T-helper 17 cell (primary cell): ENCODE measurements around the gene ADORA2A. TPM values are rescaled to one million over a fixed set of nuclear protein-coding genes. Genes with fewer than 3 reads are reported as not detected.

Source experiments
- ATAC-seq: fragments of 150-1000 bp; cut with Tn5 transposase; 2 replicates; pipeline ENCODE4 v1.10.0; 2021; ENCODE audit warnings: mild to moderate bottlenecking, moderate library complexity
- DNase-seq, 3 donors: peaks; one replicate each; pipeline versions ENCODE4 v3.0.0 to v3.0.0-alpha.2; 2020 to 2021
- H3K9me3 ChIP-seq: one replicate; pipeline ENCODE4 v1.7.0; 2013; ENCODE audit warnings: low read length, mild to moderate bottlenecking; ENCODE audit not compliant: control insufficient read depth, poor library complexity, severe bottlenecking
- H3K27ac Mint-ChIP-seq: one replicate; pipeline ENCODE4 v1.8.0; 2022; ENCODE audit warnings: mild to moderate bottlenecking, moderate library complexity, mixed read lengths
- H3K27me3 Mint-ChIP-seq: one replicate; pipeline ENCODE4 v1.8.0; 2022; ENCODE audit warnings: mixed read lengths
- H3K36me3 Mint-ChIP-seq: one replicate; pipeline ENCODE4 v1.8.0; 2022; ENCODE audit warnings: low read depth, mixed read lengths
- H3K4me1 Mint-ChIP-seq: one replicate; pipeline ENCODE4 v1.8.0; 2022; ENCODE audit warnings: mild to moderate bottlenecking, mixed read lengths
- H3K4me3 Mint-ChIP-seq: one replicate; pipeline ENCODE4 v1.8.0; 2022; ENCODE audit warnings: mild to moderate bottlenecking, moderate library complexity, mixed read lengths
- total RNA-seq, 4 donors: library from RNA in 2 of 4; stranded (reverse) in 2 of 4; gene quantifications; one replicate each; pipeline ENCODE4 v1.2.3 and lab custom pipeline; 2022 to 2026

ADORA2A gene
- total RNA-seq, 2 donors from 2014 or later, result 20.4 to 22.0 TPM

- ATAC-seq, result no peak
- no peak overlapping the region for H3K4me3 Mint-ChIP-seq
- no peak for DNase-seq
- peaks cover 18% of the 10 kb centered on the region for H3K4me1 Mint-ChIP-seq
- H3K9me3 ChIP-seq, result no peaks in the 10 kb centered on the region
- H3K36me3 Mint-ChIP-seq, result peaks cover 4% of the 10 kb centered on the region
- H3K27me3 Mint-ChIP-seq, result no peaks in the 10 kb centered on the region
- peak overlapping the region; percentile 41 for H3K27ac Mint-ChIP-seq
These were observed 20.1 kb upstream of the ADORA2A start for GRCh38 chr22:24407278-24407665.

GRCh38 chr22:24407884-24408283 lies 19.5 kb upstream of the ADORA2A start:
- no peaks in the 10 kb centered on the region for H3K9me3 ChIP-seq
- Mint-ChIP-seq H3K27me3 (no peaks in the 10 kb centered on the region), H3K4me1 (peaks cover 16% of the 10 kb centered on the region), H3K4me3 (no peak overlapping the region), H3K27ac (peak overlapping the region; percentile 41), H3K36me3 (peaks cover 4% of the 10 kb centered on the region)
- ATAC-seq (no peak), DNase-seq (no peak)

GRCh38 chr22:24408630-24409029 lies 18.8 kb upstream of the ADORA2A start:
- Mint-ChIP-seq H3K27ac (no peak overlapping the region), H3K4me3 (no peak overlapping the region), H3K27me3 (no peaks in the 10 kb centered on the region), H3K36me3 (peaks cover 4% of the 10 kb centered on the region), H3K4me1 (peaks cover 16% of the 10 kb centered on the region)
- no peaks in the 10 kb centered on the region for H3K9me3 ChIP-seq
- ATAC-seq (no peak), DNase-seq (no peak)

GRCh38 chr22:24409707-24410106 lies 17.7 kb upstream of the ADORA2A start:
- no peaks in the 10 kb centered on the region for H3K27me3 Mint-ChIP-seq
- H3K27ac Mint-ChIP-seq, result peak overlapping the region; percentile 67
- H3K4me3 Mint-ChIP-seq, result no peak overlapping the region
- H3K36me3 Mint-ChIP-seq, result peaks cover 2% of the 10 kb centered on the region
- ATAC-seq (no peak), DNase-seq (no peak)
- H3K9me3 ChIP-seq, result no peaks in the 10 kb centered on the region
- H3K4me1 Mint-ChIP-seq, result peaks cover 14% of the 10 kb centered on the region

- Mint-ChIP-seq H3K27ac (peak overlapping the region; percentile 67), H3K36me3 (peaks cover 4% of the 10 kb centered on the region), H3K4me3 (no peak overlapping the region), H3K27me3 (no peaks in the 10 kb centered on the region), H3K4me1 (peaks cover 14% of the 10 kb centered on the region)
- H3K9me3 ChIP-seq, result no peaks in the 10 kb centered on the region
- DNase-seq, result no peak
- no peak for ATAC-seq
These were observed 17.1 kb upstream of the ADORA2A start for GRCh38 chr22:24410110-24410856.

- ATAC-seq (no peak), DNase-seq (no peak)
- H3K27me3 Mint-ChIP-seq, result no peaks in the 10 kb centered on the region
- H3K4me1 Mint-ChIP-seq, result peaks cover 14% of the 10 kb centered on the region
- peaks cover 4% of the 10 kb centered on the region for H3K36me3 Mint-ChIP-seq
- no peaks in the 10 kb centered on the region for H3K9me3 ChIP-seq
- no peak overlapping the region for H3K4me3 Mint-ChIP-seq
- H3K27ac Mint-ChIP-seq, result peak overlapping the region; percentile 67
These were observed 16.0 kb upstream of the ADORA2A start for GRCh38 chr22:24411256-24412004.

GRCh38 chr22:24412274-24412673 lies 15.1 kb upstream of the ADORA2A start:
- peaks cover 4% of the 10 kb centered on the region for H3K36me3 Mint-ChIP-seq
- peaks cover 8% of the 10 kb centered on the region for H3K4me1 Mint-ChIP-seq

GRCh38 chr22:24413271-24413670 lies 14.1 kb upstream of the ADORA2A start:
- no peaks in the 10 kb centered on the region for H3K9me3 ChIP-seq
- Mint-ChIP-seq H3K27me3 (no peaks in the 10 kb centered on the region), H3K4me1 (peaks cover 2% of the 10 kb centered on the region), H3K36me3 (peaks cover 4% of the 10 kb centered on the region), H3K4me3 (no peak overlapping the region), H3K27ac (no peak overlapping the region)
- ATAC-seq (no peak), DNase-seq (no peak)

More at GRCh38 chr22:24412274-24412673, 15.1 kb upstream of the ADORA2A start:
- H3K27ac Mint-ChIP-seq, result peak overlapping the region; percentile 53
- no peaks in the 10 kb centered on the region for H3K27me3 Mint-ChIP-seq
- no peaks in the 10 kb centered on the region for H3K9me3 ChIP-seq
- ATAC-seq, result no peak
- no peak overlapping the region for H3K4me3 Mint-ChIP-seq
- DNase-seq, result no peak

- Mint-ChIP-seq H3K36me3 (peaks cover 4% of the 10 kb centered on the region), H3K27ac (peak overlapping the region; percentile 56), H3K4me3 (no peak overlapping the region), H3K4me1 (peaks cover 2% of the 10 kb centered on the region), H3K27me3 (no peaks in the 10 kb centered on the region)
- H3K9me3 ChIP-seq, result no peaks in the 10 kb centered on the region
- no peak for DNase-seq
- ATAC-seq, result no peak
These were observed 13.5 kb upstream of the ADORA2A start for GRCh38 chr22:24413736-24414385.

- H3K4me3 Mint-ChIP-seq, result no peak overlapping the region
- H3K36me3 Mint-ChIP-seq, result peaks cover 4% of the 10 kb centered on the region
- DNase-seq (no peak), ATAC-seq (no peak)
- H3K27me3 Mint-ChIP-seq, result no peaks in the 10 kb centered on the region
- H3K9me3 ChIP-seq, result no peaks in the 10 kb centered on the region
- H3K27ac Mint-ChIP-seq, result no peak overlapping the region
- H3K4me1 Mint-ChIP-seq, result peaks cover 2% of the 10 kb centered on the region
These were observed 12.9 kb upstream of the ADORA2A start for GRCh38 chr22:24414523-24414922.

- ATAC-seq, result no peak
- no peak for DNase-seq
- Mint-ChIP-seq H3K4me1 (peaks cover 2% of the 10 kb centered on the region), H3K27ac (no peak overlapping the region), H3K4me3 (no peak overlapping the region), H3K27me3 (no peaks in the 10 kb centered on the region), H3K36me3 (peaks cover 4% of the 10 kb centered on the region)
- no peaks in the 10 kb centered on the region for H3K9me3 ChIP-seq
These were observed 12.1 kb upstream of the ADORA2A start for GRCh38 chr22:24414984-24415945.

GRCh38 chr22:24416095-24416494 lies 11.3 kb upstream of the ADORA2A start:
- Mint-ChIP-seq H3K4me1 (no peaks in the 10 kb centered on the region), H3K27ac (no peak overlapping the region), H3K36me3 (peaks cover 4% of the 10 kb centered on the region), H3K27me3 (no peaks in the 10 kb centered on the region), H3K4me3 (no peak overlapping the region)
- DNase-seq (no peak), ATAC-seq (no peak)
- no peaks in the 10 kb centered on the region for H3K9me3 ChIP-seq
